GM12878 (cell line): ENCODE data around the gene CARD11. TPM values are rescaled to one million over a fixed set of nuclear protein-coding genes. Genes with fewer than 3 reads are reported as not detected.

Experiments used
- CBX3 ChIP-seq: fragments of 200-600 bp; sonication (generic); IDR thresholded peaks from 2 replicates; pipeline ENCODE4 v1.6.1; 2016; ENCODE audit warnings: low read depth, borderline replicate concordance
- CBX5 ChIP-seq: sonication (generic); IDR thresholded peaks from 2 replicates; pipeline ENCODE4 v1.6.1; 2016; ENCODE audit warnings: low read depth, moderate library complexity, mild to moderate bottlenecking, inconsistent platforms
- ESRRA ChIP-seq: IDR thresholded peaks from 2 replicates; pipeline ENCODE4 v1.6.1; 2012; ENCODE audit warnings: mild to moderate bottlenecking, low read length, improper control_type of control experiment
- GATAD2B ChIP-seq: fragments of 450-650 bp; conservative IDR thresholded peaks from 2 replicates; pipeline ENCODE4 v1.6.1; 2017; ENCODE audit warnings: low read depth, mild to moderate bottlenecking, moderate library complexity
- KDM1A ChIP-seq: fragments of 200-600 bp; sonication (generic); IDR thresholded peaks from 2 replicates; pipeline ENCODE4 v1.6.1; 2016; ENCODE audit warnings: borderline replicate concordance
- PAX5 ChIP-seq: IDR thresholded peaks from 2 replicates; pipeline ENCODE4 v1.6.1; 2011; ENCODE audit warnings: low read depth, low read length, borderline replicate concordance
- SPI1 ChIP-seq: IDR thresholded peaks from 2 replicates; pipeline ENCODE4 v1.6.1; 2011; ENCODE audit warnings: low read depth, mild to moderate bottlenecking, low read length, moderate library complexity, borderline replicate concordance; ENCODE audit not compliant: insufficient read depth
- SUPT20H ChIP-seq: IDR thresholded peaks from 2 replicates; pipeline ENCODE4 v1.6.1; 2011; ENCODE audit warnings: low read depth, mild to moderate bottlenecking, low read length, moderate library complexity, borderline replicate concordance; ENCODE audit not compliant: control insufficient read depth
- ZNF217 ChIP-seq: fragments of 450-650 bp; IDR thresholded peaks from 2 replicates; pipeline ENCODE4 v1.6.1; 2017; ENCODE audit warnings: antibody characterized with exemption, mild to moderate bottlenecking
- polyA plus RNA-seq, 11 experiments: library from polyadenylated mRNA; depleted of rRNA in 4 of 11; unstranded in 6 of 11; stranded (reverse) in 5 of 11; fragments of >200 nt; fragmentation: Nextera tagmentation in 4 of 11; fragmentation: Illumina TruSeq in 1 of 11; extraction: Ambion mirVana in 4 of 11; extraction: Trizol in 1 of 11; gene quantifications; 1 replicate in 1 of 11; 2 replicates in 10 of 11; pipeline versions ENCODE4 v1.2.1 to v1.2.3, GENCODE V29; 2011 to 2016; ENCODE audit warnings: inconsistent platforms in 2 of 11, missing spikeins in 2 of 11, low read depth in 1 of 11
- total RNA-seq, 4 experiments: library from RNA; depleted of rRNA in 3 of 4; stranded (reverse); fragments of >200 nt in 3 of 4; fragmentation: Illumina TruSeq in 1 of 4; extraction: Trizol in 1 of 4; gene quantifications; 2 replicates each; pipeline versions ENCODE4 v1.2.1 to v1.2.3, GENCODE V29; 2013 to 2021
- TF ChIP-seq, protein P1 (sequence below): IDR thresholded peaks from 2 replicates; pipeline ENCODE4 v1.6.1; 2012; ENCODE audit warnings: low read length, inconsistent platforms
- TF ChIP-seq, protein P2 (sequence below): fragments of 450-650 bp; IDR thresholded peaks from 2 replicates; pipeline ENCODE4 v1.6.1; 2017; ENCODE audit warnings: mild to moderate bottlenecking, moderate library complexity
- TF ChIP-seq, protein P3 (sequence below): IDR thresholded peaks from 2 replicates; pipeline ENCODE4 v1.6.1; 2012; ENCODE audit warnings: mild to moderate bottlenecking, low read depth, low read length
- TF ChIP-seq, protein P4 (sequence below), 3 experiments: IDR thresholded peaks in 2 of 3; conservative IDR thresholded peaks in 1 of 3; 2 replicates each; pipeline ENCODE4 v1.5.1; 2011; ENCODE audit warnings: low read depth in 3 of 3, low read length in 3 of 3, mild to moderate bottlenecking in 3 of 3, control low read depth in 2 of 3, moderate library complexity in 2 of 3, inconsistent platforms in 1 of 3, mixed read lengths in 1 of 3; ENCODE audit not compliant: control insufficient read depth in 2 of 3, insufficient read depth in 1 of 3; ENCODE audit errors: extremely low read depth in 1 of 3
- TF ChIP-seq, protein P5 (sequence below): fragments of 450-650 bp; IDR thresholded peaks from 2 replicates; pipeline ENCODE4 v1.6.1; 2016; ENCODE audit warnings: mild to moderate bottlenecking, moderate library complexity, borderline replicate concordance

CARD11 gene
- total and polyA plus RNA-seq, 10 of the 15 experiments (the other 5 are each of a cell fraction or from before 2014, with no cell fraction given) = 0.27 to 72.0 (median 28.4) TPM

DNA sequence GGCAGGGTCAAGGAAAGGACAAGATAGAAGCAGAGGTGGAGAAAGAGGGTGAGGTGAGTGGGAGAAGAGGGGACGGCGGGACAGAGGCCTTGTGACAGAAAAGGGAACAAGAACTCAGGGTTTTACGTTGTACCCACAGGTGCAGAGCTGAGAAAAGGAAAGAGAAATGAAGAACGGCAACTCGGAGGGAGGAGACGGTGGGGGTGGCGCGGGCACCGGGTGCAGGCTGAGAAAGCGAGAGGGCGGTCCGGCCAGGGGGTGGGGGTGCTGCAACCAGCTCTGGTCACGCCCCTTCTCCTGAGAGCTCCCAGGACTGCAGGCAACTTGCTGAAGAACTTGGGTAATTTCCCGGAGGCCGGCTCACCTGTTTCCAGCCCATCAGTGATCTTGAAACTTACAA, 65.3 kb downstream of the CARD11 start (continued):
- TF ChIP-seq GATAD2B (peak; percentile 58; the same call in 1 of the 2 replicates), CBX3 (no peak), ESRRA (no peak), CBX5 (peak; percentile 70; the same call in 1 of the 2 replicates), ZNF217 (no peak), KDM1A (no peak), SPI1 (peak; percentile 66; the same call in 1 of the 2 replicates), PAX5 (peak; percentile 88), SUPT20H (no peak)
- TF ChIP-seq, protein P1, sequence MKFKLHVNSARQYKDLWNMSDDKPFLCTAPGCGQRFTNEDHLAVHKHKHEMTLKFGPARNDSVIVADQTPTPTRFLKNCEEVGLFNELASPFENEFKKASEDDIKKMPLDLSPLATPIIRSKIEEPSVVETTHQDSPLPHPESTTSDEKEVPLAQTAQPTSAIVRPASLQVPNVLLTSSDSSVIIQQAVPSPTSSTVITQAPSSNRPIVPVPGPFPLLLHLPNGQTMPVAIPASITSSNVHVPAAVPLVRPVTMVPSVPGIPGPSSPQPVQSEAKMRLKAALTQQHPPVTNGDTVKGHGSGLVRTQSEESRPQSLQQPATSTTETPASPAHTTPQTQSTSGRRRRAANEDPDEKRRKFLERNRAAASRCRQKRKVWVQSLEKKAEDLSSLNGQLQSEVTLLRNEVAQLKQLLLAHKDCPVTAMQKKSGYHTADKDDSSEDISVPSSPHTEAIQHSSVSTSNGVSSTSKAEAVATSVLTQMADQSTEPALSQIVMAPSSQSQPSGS = peak; percentile 61; the same call in 1 of the 2 replicates
- TF ChIP-seq, protein P2, sequence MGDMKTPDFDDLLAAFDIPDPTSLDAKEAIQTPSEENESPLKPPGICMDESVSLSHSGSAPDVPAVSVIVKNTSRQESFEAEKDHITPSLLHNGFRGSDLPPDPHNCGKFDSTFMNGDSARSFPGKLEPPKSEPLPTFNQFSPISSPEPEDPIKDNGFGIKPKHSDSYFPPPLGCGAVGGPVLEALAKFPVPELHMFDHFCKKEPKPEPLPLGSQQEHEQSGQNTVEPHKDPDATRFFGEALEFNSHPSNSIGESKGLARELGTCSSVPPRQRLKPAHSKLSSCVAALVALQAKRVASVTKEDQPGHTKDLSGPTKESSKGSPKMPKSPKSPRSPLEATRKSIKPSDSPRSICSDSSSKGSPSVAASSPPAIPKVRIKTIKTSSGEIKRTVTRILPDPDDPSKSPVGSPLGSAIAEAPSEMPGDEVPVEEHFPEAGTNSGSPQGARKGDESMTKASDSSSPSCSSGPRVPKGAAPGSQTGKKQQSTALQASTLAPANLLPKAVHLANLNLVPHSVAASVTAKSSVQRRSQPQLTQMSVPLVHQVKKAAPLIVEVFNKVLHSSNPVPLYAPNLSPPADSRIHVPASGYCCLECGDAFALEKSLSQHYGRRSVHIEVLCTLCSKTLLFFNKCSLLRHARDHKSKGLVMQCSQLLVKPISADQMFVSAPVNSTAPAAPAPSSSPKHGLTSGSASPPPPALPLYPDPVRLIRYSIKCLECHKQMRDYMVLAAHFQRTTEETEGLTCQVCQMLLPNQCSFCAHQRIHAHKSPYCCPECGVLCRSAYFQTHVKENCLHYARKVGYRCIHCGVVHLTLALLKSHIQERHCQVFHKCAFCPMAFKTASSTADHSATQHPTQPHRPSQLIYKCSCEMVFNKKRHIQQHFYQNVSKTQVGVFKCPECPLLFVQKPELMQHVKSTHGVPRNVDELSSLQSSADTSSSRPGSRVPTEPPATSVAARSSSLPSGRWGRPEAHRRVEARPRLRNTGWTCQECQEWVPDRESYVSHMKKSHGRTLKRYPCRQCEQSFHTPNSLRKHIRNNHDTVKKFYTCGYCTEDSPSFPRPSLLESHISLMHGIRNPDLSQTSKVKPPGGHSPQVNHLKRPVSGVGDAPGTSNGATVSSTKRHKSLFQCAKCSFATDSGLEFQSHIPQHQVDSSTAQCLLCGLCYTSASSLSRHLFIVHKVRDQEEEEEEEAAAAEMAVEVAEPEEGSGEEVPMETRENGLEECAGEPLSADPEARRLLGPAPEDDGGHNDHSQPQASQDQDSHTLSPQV = no peak
- TF ChIP-seq, protein P3, sequence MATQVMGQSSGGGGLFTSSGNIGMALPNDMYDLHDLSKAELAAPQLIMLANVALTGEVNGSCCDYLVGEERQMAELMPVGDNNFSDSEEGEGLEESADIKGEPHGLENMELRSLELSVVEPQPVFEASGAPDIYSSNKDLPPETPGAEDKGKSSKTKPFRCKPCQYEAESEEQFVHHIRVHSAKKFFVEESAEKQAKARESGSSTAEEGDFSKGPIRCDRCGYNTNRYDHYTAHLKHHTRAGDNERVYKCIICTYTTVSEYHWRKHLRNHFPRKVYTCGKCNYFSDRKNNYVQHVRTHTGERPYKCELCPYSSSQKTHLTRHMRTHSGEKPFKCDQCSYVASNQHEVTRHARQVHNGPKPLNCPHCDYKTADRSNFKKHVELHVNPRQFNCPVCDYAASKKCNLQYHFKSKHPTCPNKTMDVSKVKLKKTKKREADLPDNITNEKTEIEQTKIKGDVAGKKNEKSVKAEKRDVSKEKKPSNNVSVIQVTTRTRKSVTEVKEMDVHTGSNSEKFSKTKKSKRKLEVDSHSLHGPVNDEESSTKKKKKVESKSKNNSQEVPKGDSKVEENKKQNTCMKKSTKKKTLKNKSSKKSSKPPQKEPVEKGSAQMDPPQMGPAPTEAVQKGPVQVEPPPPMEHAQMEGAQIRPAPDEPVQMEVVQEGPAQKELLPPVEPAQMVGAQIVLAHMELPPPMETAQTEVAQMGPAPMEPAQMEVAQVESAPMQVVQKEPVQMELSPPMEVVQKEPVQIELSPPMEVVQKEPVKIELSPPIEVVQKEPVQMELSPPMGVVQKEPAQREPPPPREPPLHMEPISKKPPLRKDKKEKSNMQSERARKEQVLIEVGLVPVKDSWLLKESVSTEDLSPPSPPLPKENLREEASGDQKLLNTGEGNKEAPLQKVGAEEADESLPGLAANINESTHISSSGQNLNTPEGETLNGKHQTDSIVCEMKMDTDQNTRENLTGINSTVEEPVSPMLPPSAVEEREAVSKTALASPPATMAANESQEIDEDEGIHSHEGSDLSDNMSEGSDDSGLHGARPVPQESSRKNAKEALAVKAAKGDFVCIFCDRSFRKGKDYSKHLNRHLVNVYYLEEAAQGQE = 0 out of 2 replicates have a peak, but pooled peaks have one; percentile 15
- TF ChIP-seq, protein P4, sequence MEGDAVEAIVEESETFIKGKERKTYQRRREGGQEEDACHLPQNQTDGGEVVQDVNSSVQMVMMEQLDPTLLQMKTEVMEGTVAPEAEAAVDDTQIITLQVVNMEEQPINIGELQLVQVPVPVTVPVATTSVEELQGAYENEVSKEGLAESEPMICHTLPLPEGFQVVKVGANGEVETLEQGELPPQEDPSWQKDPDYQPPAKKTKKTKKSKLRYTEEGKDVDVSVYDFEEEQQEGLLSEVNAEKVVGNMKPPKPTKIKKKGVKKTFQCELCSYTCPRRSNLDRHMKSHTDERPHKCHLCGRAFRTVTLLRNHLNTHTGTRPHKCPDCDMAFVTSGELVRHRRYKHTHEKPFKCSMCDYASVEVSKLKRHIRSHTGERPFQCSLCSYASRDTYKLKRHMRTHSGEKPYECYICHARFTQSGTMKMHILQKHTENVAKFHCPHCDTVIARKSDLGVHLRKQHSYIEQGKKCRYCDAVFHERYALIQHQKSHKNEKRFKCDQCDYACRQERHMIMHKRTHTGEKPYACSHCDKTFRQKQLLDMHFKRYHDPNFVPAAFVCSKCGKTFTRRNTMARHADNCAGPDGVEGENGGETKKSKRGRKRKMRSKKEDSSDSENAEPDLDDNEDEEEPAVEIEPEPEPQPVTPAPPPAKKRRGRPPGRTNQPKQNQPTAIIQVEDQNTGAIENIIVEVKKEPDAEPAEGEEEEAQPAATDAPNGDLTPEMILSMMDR (IDR thresholded peaks at IDR 0.05 in 2 of 3, conservative IDR thresholded peaks at IDR 0.05 in 1 of 3; ENCODE audit: control insufficient read depth in 2 of 3, extremely low read depth in 1 of 3, insufficient read depth in 1 of 3, low read depth in 3 of 3, low read length in 3 of 3) = no peak
- TF ChIP-seq, protein P5, sequence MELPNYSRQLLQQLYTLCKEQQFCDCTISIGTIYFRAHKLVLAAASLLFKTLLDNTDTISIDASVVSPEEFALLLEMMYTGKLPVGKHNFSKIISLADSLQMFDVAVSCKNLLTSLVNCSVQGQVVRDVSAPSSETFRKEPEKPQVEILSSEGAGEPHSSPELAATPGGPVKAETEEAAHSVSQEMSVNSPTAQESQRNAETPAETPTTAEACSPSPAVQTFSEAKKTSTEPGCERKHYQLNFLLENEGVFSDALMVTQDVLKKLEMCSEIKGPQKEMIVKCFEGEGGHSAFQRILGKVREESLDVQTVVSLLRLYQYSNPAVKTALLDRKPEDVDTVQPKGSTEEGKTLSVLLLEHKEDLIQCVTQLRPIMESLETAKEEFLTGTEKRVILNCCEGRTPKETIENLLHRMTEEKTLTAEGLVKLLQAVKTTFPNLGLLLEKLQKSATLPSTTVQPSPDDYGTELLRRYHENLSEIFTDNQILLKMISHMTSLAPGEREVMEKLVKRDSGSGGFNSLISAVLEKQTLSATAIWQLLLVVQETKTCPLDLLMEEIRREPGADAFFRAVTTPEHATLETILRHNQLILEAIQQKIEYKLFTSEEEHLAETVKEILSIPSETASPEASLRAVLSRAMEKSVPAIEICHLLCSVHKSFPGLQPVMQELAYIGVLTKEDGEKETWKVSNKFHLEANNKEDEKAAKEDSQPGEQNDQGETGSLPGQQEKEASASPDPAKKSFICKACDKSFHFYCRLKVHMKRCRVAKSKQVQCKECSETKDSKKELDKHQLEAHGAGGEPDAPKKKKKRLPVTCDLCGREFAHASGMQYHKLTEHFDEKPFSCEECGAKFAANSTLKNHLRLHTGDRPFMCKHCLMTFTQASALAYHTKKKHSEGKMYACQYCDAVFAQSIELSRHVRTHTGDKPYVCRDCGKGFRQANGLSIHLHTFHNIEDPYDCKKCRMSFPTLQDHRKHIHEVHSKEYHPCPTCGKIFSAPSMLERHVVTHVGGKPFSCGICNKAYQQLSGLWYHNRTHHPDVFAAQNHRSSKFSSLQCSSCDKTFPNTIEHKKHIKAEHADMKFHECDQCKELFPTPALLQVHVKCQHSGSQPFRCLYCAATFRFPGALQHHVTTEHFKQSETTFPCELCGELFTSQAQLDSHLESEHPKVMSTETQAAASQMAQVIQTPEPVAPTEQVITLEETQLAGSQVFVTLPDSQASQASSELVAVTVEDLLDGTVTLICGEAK = no peak
